Cerebellar nuclear complex (tissue), 1 donor: ENCODE data around the gene VTI1B.
"Not testable (repeated sequence)": the region's sequence is repeated elsewhere in the genome, so short reads cannot be mapped to it uniquely, and the experiment has no call there.

Source experiments
- DNase-seq, 2 experiments: peaks; one replicate each; lab custom pipeline; 2025; lab: John Stamatoyannopoulos, UW

The VTI1B gene

DNA sequence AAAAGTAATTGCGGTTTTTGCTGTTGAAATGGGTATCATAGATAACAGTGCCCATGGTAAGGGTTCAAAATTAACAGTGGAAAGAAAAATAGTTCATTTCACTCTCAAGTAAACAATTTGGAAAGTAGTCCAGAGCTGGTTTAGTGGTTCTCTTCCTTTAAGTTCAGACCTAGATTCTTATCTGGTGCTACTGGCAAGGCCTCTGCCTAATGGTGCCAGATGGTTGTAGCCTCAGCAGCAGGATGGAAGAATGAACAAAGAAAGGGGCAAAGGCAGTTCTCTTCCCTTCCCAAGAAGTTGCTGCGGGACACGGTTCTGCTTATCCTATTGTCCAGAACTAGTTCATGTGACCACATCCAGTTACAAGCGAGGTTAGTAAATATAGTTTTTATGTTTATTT, 44.2 kb downstream of the VTI1B start:
- DNase-seq, result no peak

GRCh38 chr14:67627519-67627918, 46.9 kb downstream of the VTI1B start:
- no peak for DNase-seq

GRCh38 chr14:67626131-67626530, 48.3 kb downstream of the VTI1B start:
- not testable (repeated sequence) for DNase-seq

- DNase-seq, result no peak
These were observed 51.3 kb downstream of the VTI1B start for GRCh38 chr14:67623114-67623513.

GRCh38 chr14:67622675-67623074, 51.8 kb downstream of the VTI1B start:
- DNase-seq, result no peak

GRCh38 chr14:67620217-67620785, 54.1 kb downstream of the VTI1B start:
- peak in 1 of 2 experiments; percentile 22 for DNase-seq

DNA sequence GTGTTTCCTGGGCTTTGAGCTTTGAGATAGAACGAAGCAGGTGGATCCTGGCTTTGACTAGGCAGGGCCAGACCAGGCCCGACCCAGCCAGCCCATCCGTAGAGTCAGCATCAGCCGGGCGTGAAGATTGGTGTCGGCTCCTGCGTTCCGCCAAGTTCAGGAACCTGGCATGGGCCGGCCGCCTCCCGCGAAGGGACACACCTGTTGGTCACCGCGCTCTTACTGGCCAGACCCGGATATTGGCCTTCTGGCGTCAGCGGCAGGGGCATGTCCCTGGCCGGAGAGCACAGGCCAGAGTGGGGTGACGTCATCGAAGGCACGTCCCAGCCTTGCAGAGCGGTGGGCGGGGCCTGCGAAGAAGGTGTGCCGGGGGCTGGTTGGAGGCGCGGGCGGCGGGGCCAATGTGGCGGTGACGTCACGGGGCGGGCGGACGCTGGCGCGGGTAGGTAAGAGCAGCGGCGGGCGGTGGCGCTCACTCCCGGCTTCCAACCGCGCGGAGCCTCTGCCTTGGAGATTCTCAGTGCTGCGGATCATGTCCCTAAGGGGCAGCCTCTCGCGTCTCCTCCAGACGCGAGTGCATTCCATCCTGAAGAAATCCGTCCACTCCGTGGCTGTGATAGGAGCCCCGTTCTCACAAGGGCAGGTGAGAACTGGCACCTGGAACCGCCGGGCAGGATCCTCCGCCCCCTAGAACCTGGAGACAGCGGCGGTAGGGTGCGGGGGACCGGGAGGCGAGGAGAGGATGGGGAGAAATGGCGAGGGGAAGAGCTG, 54.8 kb downstream of the VTI1B start, which contains the start of gene ARG2:
TSS of gene ARG2 (plus strand) at position 475 of the 771 bp plus-strand sequence. CDS start at position 533, 58 bp downstream.
- peak; percentile 99 for DNase-seq

DNA sequence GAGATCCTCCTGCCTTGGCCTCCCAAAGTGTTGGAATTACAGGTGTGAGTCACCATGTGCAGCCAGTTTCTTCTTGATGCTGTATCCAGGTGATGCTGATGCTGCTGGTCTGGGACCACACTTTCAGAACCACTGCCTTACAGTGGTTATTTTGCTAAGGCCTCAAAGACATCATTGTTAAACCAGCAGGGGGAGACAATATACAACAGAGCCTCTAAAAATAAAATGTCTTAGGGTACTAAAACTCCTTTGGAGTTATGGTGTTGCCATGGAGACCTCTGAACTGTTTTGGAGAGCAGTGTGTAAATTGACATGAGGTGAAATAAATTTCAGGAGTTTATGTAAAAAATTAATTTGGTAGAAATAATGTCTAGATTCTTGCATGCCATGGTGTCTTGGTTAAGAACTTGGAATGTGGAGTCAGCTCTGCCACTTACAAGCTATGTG, 55.8 kb downstream of the VTI1B start:
- DNase-seq, result no peak

- no peak for DNase-seq
These were observed 63.9 kb downstream of the VTI1B start for GRCh38 chr14:67610491-67610890.

DNA sequence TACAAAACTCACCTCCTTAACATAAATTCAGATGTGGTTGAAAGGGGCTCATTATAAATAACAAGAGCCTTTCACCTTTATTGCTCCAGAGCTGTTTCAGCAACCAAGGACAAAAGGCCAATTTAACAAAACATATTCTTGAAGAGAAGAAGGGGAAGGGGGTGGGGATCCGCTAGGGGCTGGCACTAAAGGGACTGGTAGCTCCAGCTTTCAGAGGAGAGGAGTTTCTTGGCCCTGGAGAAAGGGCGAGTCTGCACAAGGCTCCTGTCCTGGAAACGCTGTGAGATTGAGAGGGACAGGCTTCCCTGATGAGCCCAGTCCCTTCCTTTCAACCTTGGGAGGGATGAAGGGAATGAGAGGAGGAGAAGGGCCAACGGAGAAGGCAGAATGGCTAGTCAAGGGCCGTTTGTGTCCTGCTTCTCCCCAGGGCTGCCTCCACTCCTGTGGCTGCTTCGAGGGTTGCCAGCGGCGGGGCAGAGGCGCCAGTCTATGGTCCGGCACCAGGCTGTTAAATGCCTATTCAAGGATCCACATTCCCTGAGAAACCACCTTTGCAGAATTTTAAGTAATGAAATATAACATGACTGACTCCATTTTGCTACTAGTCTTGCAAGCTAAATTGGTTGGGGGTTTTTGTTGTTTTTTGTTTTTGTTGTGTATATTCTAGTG, 64.7 kb downstream of the VTI1B start:
- DNase-seq, result no peak

GRCh38 chr14:67607646-67608045, 66.8 kb downstream of the VTI1B start:
- DNase-seq, result no peak

DNA sequence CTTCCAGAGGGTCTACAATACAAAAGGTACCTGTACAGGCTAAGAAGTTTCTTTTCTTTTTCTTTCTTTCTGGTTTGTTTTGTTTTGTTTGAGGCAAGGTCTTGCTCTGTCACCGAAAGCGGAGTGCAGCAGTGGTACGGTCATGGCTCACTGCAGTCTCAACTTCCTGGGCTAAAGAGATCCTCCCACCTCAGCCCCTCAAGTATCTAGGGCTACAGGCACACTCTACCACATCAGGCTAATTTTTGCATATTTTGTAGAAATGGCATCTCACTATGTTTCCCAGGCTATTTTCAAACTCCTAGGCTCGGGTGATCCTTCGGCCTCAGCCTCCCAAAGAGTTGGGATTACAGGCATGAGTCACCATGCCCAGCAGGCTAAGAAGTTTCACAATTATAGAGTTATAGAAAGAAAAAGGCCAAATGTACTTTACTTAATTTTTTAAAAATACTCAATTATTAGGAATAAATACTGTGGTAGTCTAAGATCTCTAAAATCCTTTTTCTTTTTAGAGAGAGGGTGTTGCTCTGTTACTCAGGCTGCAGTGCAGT, 71.4 kb downstream of the VTI1B start:
- no peak for DNase-seq

- DNase-seq, result no peak
These were observed 72.4 kb downstream of the VTI1B start for GRCh38 chr14:67602076-67602475.

DNA sequence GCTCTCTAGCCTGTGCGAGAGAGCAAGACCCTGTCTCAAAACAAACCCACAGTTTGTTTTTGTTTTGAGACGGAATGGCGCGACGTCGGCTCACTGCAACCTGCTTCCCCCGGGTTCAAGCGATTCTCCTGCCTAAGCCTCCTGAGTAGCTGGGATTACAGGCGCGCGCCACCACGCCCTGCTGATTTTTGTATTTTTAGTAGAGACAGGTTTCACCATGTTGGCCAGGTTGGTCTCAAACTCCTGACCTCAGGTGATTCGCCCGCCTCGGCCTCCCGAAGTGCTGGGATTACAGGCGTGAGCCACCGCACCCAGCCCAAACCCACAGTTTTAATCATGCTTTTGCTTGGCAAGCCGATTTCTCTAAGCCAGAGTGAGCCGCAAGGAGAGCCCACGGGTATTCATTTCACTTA, 73.9 kb downstream of the VTI1B start:
- not testable (repeated sequence) for DNase-seq

DNA sequence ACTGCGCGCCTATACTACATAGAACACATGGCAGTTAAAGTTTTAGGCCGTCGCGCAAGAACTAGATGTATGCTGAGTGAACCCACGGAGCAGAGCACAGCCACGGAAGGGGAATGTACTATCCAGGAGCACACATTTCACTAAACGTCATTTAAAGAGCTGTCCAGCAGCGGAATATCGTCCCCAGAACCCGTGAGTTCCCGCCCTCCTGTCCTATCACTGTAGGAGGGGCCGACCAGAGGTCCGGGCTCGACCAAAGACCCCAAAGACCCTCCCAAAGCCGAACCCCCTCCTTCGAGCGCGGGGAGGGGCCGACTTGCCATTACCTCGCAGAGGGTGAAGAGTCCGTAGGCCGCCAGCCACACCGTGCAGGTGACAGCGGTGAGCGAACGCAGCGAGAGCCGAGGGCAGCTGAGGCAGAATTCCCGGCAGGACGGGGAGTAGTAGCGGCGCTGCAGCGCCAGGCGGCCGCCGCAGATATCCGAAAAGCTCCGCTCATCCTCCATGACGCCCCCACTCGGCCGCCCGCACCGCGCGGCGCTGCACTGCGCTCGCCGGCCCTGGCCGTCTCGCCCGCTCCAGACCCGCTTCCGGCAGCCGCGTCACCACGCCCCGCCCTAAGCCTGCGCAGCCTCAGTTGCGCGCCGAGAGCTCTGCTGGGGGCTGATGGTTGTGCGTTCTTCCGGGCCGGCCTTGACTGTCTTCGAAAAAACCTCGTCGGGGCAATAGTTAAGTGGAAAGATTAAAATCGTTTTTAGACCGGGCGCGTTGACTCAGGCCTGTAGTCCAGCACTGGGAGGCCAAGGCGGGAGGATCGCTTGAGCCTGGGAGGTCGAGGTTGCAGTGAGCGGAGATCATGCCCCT, 74.5 kb downstream of the VTI1B start, which contains the start of gene PIGH:
TSS of gene PIGH (minus strand) at position 571 of the 864 bp plus-strand sequence. CDS start at position 506, 65 bp downstream.
- peak; percentile 12 to 71 for DNase-seq
